Peyer's patch (tissue), 4 donors: ENCODE results near the gene MTMR10.

ENCODE experiments used
- CTCF ChIP-seq, 6 experiments: fragments of 450-650 bp in 4 of 6; fragments of 200-600 bp in 2 of 6; sonication (generic) in 1 of 6; IDR thresholded peaks; one replicate each; pipeline ENCODE4 v1.5.1; 2017 to 2019; ENCODE audit warnings: antibody characterized with exemption in 6 of 6, mild to moderate bottlenecking in 3 of 6, moderate library complexity in 1 of 6
- POLR2A ChIP-seq, 2 donors: fragments of 450-650 bp; IDR thresholded peaks; one replicate each; pipeline ENCODE4 v1.5.1; 2017; ENCODE audit warnings: antibody characterized with exemption in 2 of 2, mild to moderate bottlenecking in 2 of 2, moderate library complexity in 2 of 2

GRCh38 chr15:30918366-30918765 is 73.1 kb downstream of the MTMR10 start:
- no peak for TF ChIP-seq POLR2A (IDR thresholded peaks at IDR 0.05)
- no peak for TF ChIP-seq CTCF (IDR thresholded peaks at IDR 0.05)
